Medulla oblongata (tissue), 1 donor: ENCODE data around the gene NAA50.

Experiments used
- DNase-seq: peaks from one replicate; pipeline ENCODE4 v3.0.0-alpha.2; 2015; ENCODE audit errors: extremely low spot score

Gene NAA50

DNA sequence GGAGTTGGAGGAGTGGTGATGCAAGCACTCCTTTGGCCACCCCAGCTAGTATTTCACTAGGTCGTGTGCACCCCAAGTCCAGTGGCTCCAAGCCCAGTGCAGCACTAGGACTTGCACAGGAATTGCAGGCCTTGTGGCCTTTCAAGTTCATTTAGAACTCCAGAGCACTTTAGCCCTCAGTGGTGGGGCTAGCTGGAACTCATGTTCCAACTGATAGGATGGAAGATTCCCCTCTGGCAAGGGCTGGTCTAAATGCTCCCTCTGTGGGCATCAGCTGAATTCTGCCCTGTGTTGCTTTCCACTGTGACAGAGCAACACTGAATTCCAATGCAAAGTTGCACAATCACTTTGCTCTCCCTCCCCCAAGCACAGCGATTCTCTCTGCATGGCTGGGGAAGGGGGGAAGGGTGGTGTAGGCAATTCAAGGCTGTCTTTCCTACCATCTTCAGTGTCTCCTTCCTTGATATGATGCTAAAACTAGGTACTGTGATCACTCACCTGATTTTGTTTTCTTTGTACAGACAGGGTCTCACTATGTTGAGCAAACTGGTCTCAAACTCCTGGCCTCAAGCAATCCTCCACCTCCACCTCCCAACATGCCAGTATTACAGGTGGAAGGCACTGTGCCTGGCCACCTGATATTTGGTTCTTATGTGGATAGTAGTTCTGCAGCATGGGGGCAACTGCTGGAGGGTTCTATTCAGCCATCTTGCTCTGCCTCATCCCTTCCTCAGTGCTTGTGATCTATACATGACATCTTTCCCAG lies 59.9 kb downstream of the NAA50 start:
- no peak for DNase-seq

- DNase-seq: no peak
These were observed 60.9 kb downstream of the NAA50 start for GRCh38 chr3:113685124-113685523.

- no peak for DNase-seq
These were observed 61.7 kb downstream of the NAA50 start for GRCh38 chr3:113684271-113684819.

DNA sequence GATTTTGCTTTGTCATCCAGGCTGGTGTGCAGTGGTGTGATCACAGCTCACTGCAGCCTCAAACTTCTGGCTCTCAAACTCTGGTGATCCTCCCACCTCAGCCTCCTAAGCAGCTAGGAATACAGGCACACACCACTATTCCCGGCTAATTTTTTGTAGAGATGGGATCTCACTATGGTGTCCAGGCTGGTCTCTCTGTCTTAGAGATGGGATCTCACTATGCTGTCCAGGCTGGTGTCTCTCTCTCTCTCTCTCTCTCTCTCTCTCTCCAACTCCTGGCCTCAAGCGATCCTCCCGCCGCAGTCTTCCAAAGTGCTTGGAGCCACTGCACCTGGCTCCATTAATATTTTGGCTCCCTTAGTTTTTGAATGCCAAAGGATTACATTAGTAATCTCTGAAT lies 67.3 kb downstream of the NAA50 start:
- DNase-seq: no peak

DNA sequence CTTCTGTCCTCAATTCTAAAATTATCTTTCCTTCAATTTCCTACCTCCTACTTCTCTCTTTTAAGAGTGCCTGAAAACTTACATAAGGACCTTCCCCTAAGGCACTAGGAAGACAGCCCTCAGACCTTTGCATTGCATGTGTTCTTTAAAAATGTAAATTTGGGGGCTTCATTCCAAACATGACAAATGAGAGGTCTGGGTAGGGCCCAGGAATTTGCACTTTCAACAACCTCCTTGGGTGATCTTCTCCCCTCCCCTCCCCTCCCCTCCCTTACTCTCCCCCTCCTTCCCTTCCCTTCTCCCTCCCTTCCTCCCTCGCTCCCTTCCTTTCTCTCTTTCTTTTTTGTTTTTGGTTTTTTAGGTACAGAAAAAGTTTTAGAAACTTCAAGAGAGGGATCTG lies 68.3 kb downstream of the NAA50 start:
- DNase-seq: no peak

DNA sequence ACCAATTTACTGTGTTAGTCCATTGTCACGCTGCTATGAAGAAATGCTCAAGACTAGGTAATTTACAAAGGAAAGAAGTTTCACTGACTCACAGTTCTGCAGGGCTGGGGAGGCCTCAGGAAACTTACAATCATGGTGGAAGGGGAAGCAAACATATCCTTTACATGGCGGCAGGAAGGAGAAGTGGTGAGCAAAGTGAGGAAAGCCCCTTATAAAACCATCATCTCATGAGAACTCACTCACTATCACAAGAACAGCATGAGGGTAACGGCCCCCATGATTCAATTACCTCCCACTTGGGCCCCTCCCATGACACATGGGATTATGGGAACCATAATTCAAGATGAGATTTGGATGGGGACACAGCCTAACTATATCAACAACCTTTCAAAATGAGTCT lies 69.8 kb downstream of the NAA50 start:
- DNase-seq: no peak

DNA sequence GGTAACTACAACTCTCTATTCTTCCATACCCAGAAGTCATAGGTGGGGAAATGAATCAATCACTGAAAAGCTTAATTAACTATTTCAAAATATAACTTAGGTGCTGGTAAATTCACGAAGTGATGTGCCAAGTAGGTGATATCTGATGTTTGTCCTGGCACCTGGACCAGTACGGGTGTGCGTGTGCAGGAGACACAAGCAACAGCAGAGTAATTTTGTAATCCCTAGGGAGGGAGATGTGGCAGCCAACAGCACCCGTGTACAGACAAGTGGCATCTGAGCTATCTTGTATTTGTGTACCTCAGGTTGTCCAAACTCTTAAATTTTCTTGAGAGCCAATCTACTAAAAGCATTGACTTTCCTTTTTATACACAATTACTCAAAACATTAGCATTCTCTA lies 72.5 kb downstream of the NAA50 start:
- no peak for DNase-seq

DNA sequence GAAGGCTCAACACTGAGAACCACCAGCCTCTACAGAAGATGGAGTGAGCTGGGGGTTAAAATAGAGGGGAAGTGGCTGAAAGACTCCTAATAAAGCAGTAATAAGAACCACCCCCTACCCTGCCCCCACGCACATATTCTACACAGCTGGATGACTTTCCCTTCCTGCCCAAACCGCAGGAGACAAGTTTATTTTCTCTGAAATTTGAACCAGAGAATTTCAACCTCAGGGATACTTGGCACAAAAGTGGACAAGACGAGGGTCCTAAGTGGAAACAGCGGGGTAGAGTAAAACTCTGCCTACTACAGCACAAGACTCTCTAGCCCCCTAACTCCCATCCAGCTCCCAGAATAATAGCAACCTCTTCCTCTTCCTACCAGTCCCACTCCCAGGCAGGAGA lies 78.0 kb downstream of the NAA50 start:
- no peak for DNase-seq
